ENCODE measurements around the gene TBC1D9. TPM values are rescaled to one million over a fixed set of nuclear protein-coding genes. Genes with fewer than 3 reads are reported as not detected.

The TBC1D9 gene
- total RNA-seq, 1 donor from 2014 or later, result 20.3 TPM

DNA sequence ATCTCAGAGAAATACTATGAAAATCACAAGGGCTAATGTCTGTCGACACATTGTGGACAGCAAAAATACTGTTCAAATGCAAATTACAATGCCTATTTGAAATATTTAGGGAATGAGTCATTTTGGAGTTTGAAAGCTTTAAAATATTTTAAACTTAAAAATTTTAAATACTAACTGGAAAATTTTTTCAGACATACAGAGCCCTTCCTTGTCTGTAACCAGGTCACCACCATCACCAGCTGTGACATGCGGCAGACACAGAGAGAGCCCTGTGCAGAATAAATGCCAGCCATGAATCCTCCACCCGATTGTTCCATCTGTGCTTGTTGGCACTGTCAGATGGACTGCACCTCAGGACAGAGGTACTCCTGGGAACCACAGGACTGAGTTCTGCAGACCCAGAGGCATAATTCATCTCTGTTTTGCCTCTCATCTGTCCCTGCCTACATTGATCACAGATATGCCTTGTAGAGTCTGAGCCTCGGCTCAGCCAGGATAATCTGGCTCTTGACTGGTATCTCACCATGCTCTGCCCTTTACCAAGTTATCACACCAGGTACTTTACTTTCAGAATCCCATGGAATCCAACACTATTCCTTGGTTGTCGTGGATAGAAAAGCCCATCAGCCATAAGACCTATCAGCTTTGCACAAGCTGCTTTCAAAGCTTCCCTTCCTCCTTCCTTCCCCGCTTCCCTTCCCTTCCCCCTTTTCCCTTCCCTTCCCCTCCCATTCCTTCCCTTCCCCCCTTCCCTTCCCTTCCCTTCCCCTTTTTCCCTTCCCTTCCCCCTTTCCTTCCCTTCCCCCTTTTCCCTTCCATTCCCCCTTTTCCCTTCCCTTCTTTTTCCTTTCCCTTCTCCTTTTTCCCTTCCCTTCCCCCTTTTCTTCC is 67.2 kb downstream of the TBC1D9 start:
- DNase-seq (ENCODE audit: low read depth), result no peak
- H3K4me3 ChIP-seq (ENCODE audit: low read depth, low read length), result no peak overlapping the region
- TF ChIP-seq, protein P1, sequence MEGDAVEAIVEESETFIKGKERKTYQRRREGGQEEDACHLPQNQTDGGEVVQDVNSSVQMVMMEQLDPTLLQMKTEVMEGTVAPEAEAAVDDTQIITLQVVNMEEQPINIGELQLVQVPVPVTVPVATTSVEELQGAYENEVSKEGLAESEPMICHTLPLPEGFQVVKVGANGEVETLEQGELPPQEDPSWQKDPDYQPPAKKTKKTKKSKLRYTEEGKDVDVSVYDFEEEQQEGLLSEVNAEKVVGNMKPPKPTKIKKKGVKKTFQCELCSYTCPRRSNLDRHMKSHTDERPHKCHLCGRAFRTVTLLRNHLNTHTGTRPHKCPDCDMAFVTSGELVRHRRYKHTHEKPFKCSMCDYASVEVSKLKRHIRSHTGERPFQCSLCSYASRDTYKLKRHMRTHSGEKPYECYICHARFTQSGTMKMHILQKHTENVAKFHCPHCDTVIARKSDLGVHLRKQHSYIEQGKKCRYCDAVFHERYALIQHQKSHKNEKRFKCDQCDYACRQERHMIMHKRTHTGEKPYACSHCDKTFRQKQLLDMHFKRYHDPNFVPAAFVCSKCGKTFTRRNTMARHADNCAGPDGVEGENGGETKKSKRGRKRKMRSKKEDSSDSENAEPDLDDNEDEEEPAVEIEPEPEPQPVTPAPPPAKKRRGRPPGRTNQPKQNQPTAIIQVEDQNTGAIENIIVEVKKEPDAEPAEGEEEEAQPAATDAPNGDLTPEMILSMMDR (conservative IDR thresholded peaks at IDR 0.05; ENCODE audit: low read depth, low read length), result no peak

DNA sequence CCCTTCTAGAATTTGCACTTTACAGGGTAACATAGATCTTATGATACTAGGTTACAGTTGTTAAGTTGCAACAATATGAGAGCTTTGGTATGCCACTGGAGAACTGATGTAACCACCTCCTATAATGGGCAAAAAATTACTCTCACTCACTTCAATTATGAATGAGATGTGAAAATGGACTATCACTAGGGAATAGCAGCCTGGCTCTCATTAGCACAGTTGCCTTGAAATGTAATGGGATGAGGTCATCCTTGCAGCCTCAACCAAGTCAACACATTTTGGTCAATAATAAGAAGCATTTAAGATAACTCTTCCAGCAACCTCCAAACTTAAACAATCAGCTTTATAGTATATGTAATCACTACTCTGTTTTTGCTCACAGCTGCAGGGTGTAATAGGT is 69.4 kb downstream of the TBC1D9 start:
- no peak overlapping the region for H3K4me3 ChIP-seq (ENCODE audit: low read depth, low read length)
- DNase-seq (ENCODE audit: low read depth), result no peak
- TF ChIP-seq, protein P1 (conservative IDR thresholded peaks at IDR 0.05; ENCODE audit: low read depth, low read length), result no peak

DNA sequence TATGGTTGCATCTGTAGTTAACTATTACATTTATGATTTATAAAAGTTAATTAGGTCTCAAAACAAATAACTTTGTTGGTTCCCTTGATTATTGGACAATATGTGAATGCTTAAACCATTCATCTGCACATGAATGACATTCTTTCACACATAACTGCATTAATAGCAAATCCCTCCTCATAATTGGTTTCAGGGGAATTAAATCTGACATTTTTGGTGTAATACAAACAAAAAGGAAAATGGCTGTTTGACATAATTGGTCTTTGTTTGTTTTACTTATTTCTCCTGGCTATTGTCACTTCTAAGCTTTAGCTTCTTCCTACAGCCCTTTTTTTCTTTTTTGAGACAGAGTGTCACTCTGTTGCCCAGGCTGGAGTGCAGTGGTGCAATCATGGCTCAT is 71.9 kb downstream of the TBC1D9 start:
- no peak overlapping the region for H3K4me3 ChIP-seq (ENCODE audit: low read depth, low read length)
- no peak for DNase-seq (ENCODE audit: low read depth)
- TF ChIP-seq, protein P1 (conservative IDR thresholded peaks at IDR 0.05; ENCODE audit: low read depth, low read length), result no peak

DNA sequence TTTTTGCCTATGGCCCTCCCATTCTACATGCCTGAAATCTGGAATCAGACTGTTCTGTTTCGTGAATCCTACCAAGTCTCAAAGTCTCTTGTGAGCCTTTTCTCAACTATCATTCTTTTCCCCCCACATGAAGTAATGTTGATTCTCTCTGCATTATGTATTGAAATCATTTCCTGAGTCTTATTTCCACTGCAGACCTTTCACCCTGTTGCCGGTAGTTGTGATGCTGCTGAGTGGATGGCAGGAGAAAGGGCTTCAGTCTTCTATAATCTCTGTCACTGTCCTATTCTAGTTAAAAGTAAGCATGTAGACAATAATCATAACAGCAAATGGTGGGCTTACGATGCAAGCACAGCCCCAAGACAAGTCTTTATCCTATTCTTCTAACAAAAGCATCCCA is 75.0 kb downstream of the TBC1D9 start:
- H3K4me3 ChIP-seq (ENCODE audit: low read depth, low read length), result no peak overlapping the region
- TF ChIP-seq, protein P1 (conservative IDR thresholded peaks at IDR 0.05; ENCODE audit: low read depth, low read length), result no peak
- no peak for DNase-seq (ENCODE audit: low read depth)

DNA sequence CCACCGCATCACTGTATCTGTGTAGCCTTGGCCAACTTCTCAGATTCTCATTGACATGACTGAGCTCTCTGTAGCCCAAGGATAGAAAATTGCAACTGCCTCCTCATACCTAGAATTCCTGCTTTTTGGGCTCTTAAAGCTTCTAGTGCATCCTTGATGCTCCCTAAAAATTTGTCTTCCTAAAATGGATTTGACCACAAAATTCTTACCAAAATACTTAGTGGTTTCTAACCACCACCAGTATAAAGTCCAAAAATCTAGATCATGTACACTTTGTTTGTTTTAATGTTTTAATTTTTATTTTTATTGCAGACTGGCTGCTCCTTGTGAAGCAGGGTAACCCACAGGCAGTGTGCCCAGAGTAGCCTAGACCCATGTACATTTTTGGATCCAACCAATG is 75.5 kb downstream of the TBC1D9 start:
- DNase-seq (ENCODE audit: low read depth), result no peak
- TF ChIP-seq, protein P1 (conservative IDR thresholded peaks at IDR 0.05; ENCODE audit: low read depth, low read length), result no peak
- H3K4me3 ChIP-seq (ENCODE audit: low read depth, low read length), result no peak overlapping the region

DNA sequence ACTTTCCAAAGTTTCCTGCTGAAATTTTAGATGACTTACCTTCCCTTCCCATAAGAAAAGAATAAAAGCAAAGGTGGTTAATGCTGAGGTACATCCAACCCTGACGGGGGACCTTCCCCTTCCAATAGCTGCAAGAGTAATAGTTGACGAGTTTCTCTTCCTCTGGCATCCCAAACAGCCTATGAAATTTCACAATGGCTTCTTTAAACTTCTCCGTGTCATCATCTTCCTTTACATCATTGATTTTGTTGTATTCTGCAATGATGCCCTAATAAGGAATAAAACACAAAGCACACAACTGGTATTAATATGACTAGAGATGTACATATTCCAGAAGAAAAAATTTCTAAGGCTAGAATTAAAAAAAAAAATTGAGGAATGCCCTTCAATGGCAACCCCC is 76.6 kb downstream of the TBC1D9 start:
- no peak for DNase-seq (ENCODE audit: low read depth)
- no peak overlapping the region for H3K4me3 ChIP-seq (ENCODE audit: low read depth, low read length)
- TF ChIP-seq, protein P1 (conservative IDR thresholded peaks at IDR 0.05; ENCODE audit: low read depth, low read length), result no peak

Data from epithelial cell of proximal tubule (primary cell).